Hematopoietic multipotent progenitor cell (in vitro differentiated cells): ENCODE results near the gene CPXM1. TPM values are rescaled to one million over a fixed set of nuclear protein-coding genes. Genes with fewer than 3 reads are reported as not detected.
A peak's percentile ranks its signal among the peaks of the same experiment; 100 is the strongest.
"Not testable (repeated sequence)": the region's sequence is repeated elsewhere in the genome, so short reads cannot be mapped to it uniquely, and the experiment has no call there.

Source experiments
- DNase-seq, 3 donors: peaks; one replicate each; pipeline ENCODE4 v3.0.0-alpha.2; 2011 to 2015; ENCODE audit warnings: low read depth in 2 of 3, low spot score in 2 of 3
- total RNA-seq: library from RNA; depleted of rRNA; stranded (reverse); fragments of >200 nt; gene quantifications from one replicate; pipeline ENCODE4 v1.2.3, GENCODE V29; 2012

CPXM1 gene
- total RNA-seq = 150 TPM

DNA sequence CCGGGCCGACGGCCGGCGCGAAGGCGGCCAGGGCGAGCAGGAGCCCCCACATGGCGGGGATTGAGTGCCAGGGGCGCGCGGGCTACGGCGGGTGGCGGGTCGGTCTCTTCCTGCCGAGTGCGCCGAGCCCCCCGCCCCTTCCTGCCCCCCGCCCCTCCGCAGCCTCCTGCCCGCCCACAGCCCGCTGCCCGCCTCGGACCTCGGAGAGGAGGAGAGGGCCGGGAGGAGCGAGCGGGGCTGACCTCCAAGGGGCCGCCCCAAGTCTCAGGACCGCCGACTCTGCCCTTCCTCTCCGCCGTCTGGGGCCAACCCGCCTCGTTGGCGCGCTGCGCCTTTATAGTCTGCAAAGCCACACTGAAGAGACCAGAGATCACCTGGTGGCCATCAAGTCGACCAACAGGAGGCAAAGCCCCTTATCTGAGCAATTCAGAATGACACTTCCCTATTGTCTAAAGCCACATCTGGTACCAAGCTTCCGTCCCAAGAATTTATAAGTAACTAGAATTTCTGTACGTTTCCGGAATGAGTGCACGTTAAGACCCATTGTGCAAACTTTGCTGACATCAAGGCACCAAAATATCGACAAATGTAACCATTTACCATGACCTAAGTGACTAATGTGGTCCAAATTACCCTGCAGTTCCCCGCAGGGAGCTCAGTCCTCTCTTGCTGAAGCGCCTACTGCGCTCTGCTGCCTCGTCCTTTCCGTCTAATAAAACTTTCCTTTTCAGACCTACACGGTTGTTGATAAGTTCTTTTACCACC is at the start of gene CPXM1:
Gene CPXM1 (minus strand): TSS at position 107 of the 765 bp plus-strand sequence. CDS start 55 bp downstream, at position 52.
- DNase-seq = peak in 2 of 3 donors; percentile 93 to 98

DNA sequence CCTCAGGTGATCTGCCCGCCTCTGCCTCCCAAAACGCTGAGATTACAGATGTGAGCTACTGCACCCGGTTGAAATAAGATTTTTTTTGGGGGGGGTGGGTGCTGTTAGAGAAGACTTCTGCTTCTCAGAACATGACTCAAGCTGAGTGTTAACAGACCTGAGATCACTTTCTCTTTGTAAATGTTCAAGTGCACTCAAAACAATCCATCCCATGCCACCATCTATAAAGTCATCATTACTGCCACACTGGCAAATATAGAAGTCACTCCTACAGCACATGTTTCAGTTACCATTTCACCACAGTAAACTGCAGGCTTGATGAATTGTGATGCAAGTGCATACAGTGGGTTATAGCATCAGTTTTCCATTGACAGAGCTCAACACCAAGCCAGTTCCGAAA is 49.1 kb upstream of the CPXM1 start:
- peak in 1 of 3 donors; percentile 12 for DNase-seq

DNA sequence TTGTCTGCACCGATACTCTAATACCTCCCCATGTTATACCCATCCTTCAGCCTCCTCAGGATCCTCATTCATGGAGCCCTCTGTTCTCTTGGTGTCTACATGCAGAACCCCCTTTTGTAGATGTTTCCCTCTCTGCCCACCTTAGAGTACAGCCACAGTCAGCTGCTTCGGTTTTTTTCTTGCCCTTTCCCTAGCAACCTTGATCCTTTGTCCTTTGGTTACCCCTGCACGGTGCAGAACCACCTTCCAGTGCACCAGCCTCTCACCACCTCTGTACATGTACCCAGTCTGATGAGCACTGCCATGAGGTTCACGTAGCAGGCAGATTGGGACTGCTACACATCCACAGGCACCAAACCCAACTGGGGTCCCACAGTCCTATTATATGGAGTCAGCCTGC is 47.4 kb upstream of the CPXM1 start:
- no peak for DNase-seq

DNA sequence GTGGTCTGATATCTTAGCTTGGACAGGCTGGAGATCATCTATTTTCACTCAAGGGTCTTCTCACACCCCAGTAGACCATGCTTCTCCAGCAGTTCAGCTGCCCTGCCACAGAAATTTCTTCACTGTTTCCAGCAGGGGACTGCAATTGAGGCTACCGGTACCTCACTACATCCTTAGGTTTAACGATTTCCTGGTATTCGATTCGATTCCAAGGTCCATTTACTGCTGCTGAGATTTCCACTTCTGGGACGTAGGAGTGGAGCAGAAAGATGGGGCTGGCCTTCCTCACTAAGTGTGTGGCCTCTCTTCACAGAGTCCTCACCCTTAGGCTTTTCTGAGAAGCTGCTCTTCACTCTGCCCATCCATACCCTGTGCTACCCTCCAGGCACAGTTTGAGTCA is 46.3 kb upstream of the CPXM1 start:
- DNase-seq = no peak

DNA sequence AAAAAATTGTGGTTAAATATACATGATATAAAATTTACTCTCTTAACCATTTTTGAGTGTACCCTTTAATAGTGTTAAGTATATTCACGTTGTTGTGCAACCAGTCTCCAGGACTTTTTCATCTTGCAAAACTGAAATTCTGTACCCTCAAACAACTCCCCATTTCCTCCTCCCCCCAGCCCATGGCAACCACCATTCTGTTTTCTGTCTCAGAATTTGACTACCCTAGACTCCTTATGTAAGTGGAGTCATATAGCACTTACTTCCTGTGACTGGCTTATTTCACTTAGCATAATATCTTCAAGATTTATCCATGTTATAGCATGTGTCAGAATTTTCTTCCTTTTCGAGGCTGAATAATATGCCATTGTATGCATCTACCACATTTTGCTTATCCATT is 45.2 kb upstream of the CPXM1 start:
- DNase-seq = no peak

DNA sequence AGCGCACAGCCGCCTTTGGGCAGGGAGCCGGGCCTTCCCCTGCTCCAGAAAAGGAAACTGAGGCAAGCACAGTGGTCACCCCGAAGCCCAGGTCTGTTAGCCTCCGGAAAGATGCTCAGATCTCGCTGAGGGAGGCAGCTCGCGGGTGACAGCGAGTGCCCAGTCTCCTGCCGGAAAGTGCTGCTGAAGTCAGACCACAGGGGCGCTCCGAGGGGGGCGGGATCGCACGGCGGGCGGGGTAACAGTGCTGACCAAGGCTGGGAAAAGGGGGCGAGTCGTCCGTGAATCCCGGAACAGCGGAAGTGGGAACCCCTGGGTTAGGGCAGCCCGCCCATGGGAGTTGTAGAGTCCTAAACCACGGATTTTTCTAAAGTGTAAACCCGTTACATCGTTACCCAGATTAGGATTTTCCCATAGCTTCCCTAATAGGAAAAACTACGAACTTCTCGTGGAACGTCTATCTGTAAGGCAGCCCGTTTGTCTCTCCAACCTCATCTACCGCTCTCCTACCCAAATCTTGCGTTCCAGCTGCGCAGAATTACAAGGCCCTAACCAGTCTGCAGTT is 40.6 kb upstream of the CPXM1 start:
- peak in 1 of 3 donors; percentile 17 for DNase-seq

DNA sequence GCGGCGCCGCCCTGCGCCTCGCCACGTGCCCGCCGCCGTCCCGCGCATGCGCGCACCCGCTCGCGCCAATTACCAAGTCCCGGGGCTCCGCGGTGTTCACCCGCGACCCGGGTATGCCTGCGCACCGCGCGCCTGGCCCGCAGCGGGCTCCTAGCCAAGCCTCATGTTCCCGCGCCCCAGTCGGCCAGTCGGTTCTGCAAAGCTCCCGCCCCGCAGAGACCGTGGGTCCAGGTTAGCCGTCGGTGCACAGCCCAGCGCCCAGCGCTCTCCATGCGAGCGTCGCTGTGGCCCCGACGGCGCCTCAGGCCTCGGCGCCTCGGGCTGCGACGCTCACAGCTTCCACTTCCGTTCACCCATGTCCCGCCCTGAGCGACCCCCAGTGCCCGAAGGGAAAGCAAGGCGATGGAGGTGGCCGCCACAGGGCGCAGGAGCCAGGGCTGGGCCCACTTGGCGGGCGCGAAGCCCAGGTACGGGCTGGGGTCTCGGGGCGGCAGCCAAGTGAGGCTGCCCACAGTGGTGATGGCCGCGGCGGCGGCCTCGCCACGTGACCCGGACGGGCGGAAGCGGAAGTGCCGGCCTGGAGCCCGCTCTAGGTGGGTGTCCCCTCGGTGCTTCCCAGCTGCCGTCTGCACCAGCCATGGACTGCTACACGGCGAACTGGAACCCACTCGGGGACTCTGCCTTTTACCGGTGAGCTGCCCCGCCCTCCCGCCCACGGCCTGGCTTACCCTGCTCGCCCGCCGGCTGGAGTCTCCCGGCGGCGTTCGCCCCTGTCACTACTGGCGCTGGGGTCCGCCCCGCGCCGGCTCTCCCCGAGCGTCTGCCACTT is 39.9 kb upstream of the CPXM1 start, which contains the start of the genes PCED1A and VPS16:
Gene PCED1A (minus strand): TSS at position 518 of the 829 bp plus-strand sequence. CDS start 743 bp downstream, outside the sequence.
Gene VPS16 (plus strand): TSS at position 608 of the 829 bp plus-strand sequence. CDS start 30 bp downstream, at position 638.
- peak; percentile 72 to 91 (median 88) for DNase-seq

DNA sequence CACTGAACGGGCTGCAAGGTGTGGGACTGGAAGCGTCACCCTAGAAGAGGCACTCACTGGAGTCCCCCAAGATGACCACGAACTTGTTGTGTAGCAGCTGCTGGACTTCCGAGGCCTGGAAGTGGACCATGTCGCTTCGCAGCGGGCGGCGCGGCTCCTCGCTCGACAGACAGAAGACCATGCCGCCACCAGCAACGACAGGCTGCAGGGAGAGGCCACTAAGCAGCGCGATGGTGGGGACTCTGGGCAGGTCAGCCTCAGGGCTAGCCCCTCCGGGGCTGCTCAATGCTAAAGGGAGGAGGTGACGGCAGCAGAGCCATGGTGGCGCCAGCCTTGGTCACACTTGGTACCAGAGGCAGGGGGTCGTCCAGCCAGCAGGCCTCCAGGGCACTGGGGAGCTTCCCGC is 39.3 kb upstream of the CPXM1 start:
- no peak for DNase-seq

DNA sequence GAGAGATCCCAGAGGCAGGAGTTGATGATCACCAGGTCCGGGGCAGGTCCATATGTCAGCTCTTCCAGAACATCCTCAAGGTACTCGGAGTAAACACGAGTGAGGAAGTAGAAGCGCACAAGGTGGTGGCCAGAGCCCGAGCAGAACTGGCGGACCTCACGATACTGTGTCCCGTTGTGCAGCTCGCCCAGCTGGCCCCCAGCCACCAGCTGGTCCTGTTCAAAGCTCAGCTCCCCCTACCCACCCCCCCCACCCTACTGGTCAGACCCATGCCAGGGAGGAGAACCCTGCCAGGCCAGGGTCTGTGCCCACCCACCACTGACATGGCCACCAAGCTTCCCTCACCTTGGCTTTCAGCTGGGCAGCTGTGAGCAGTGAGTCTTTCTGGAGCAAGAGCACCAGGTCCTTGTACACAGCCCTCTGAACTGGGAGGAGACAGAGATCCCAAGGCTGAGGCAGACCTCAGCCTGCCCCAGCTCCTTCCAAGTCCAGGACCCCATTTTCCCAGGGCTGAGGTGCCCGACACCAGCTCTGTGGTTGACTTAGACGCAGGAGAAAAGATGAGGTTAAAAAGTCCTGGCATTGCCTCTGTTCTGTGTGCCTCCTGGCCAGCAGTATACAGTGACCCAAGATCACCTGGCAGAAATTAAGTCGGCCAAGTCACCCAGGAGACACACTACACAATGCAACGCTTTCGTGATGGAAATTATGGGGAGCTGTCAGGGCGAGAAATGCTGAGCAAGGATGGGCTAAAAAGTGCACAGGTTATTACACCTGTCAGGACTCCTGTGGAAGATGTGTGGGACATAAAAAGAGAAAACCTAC is 38.6 kb upstream of the CPXM1 start:
- no peak for DNase-seq

DNA sequence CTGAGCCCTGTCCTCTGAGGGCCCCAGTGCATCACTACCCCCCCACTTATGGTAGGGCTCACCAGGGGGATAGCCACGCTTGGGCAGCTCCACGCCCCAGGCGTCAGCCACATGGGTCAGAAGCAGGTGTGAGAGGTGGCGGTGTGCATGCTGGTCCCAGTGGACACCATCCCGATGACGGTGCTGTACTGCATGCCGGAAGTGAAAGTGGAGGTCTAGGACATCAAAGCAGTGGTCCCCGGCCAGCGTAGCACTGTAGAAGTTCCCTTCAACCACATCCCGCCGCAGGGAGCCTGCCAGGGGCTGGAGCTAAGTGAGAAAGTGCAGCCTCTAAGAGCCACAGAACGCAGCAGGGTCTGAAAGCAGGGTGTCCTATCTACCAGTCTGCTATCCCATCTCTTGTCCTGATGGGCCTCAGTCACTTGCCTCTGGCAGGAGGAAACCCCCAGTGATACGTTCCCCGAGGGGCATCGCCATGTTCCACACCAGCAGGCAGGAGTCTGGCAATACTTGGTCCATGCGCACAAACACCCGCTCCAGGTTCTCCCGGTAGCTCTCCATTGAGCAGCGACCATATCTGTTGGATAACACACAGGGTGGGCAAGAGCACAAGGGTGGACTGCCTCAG is 37.9 kb upstream of the CPXM1 start:
- no peak for DNase-seq

DNA sequence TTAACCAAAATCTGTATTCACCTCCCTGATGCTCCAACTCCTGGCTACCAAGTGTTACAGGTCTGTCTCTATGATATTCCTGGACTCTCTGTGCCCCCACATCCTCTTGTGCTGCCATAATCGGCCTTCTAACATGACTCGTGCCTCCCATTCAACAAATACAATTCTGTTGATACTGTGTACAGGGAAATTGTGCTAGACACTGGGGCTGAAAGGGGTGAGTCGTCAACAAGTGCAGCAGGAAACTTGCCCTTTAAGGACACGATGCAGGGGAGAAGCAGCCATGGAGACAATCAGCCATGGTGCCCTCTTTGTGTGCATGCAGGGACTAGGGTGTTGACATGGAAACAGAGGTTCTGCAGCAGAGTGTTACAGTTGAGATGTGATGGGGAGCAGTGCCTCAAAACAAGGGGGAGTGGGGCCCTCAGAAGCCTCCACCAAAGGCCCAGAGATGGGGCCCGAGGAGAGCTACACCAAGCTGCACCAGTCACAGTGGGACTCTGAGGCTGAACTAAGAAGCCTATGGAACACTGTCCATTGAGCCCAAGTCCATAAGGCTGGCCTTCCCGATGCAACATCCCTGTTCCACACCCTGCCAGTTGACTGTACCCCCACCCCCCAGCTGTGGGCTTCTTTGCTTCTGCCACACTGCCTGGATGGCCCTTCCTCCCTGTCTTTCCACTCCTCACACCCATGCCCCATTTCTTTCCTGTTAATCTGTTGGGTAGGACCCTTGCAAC is 37.0 kb upstream of the CPXM1 start:
- DNase-seq = no peak

DNA sequence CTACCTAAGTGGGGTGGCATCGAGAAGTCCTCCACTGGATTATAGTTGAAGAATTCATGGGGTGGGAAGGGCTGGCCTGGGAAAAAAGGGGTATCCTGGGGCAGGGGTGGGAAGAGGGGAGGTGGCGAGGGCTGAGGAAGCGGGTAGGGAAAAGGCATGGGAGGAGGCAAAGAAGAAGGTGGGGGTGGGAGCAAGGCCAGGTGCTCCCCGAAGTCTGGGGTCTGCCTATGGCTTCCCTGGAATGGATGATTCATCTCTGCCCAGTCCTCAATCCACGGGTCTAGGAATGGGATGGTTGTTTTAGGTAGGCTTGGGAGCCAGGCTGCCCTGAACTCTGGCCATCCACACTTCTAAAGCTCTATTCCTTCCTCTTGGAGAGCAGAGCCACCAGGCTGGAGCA is 35.6 kb upstream of the CPXM1 start:
- DNase-seq = no peak

DNA sequence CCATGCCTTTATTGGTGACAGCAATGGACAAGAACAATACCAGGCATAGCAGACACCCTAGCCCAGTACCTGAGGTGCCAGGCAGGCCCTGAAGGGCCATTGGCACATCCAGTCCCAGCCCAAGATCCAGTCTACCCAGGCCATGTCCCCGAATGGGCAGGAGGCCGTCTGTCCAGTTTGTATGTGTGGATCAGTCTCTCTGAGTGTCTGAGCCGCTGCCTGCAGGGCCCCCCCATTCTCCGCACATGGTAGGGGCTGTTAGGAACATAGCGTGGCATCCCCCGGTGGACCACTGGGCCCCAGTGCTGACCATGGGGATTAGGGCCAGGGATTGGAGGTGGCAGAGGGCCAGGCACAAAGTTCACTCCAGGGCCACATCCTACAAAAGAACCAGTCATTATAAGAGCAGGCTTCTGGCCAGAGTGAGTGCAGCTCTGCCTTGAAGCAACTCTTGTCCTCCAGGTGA is 34.9 kb upstream of the CPXM1 start:
- no peak for DNase-seq

DNA sequence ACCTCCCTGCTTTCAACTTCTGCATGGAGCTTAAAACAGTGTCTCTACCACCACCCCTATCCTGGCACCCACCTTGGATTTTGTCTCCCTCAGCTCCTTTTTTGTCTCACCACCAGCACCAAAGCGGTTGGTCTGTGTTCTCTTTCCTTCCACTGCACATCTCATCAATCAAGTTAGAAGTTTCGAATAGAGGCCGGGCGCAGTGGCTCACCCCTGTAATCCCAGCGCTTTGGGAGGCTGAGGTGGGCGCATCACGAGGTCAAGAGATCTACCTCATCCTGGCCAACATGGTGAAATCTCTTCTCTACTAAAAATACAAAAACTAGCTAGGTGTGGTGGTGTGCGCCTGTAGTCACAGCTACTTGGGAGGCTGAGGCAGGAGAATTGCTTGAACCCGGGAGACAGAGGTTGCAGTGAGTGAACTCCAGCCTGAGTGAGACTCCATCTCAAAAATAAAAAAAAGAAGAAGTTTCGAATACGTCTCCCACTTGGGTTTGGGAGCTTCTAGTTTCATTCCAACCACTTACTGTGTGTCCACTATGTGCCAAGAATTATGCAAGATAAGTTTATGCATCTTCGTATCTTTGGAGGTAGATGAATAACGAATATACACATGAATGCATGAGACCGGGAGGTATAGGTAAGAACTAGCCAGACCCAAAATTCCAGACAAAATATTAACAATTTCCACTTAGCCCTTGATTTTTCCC is 34.1 kb upstream of the CPXM1 start:
- DNase-seq = no peak

DNA sequence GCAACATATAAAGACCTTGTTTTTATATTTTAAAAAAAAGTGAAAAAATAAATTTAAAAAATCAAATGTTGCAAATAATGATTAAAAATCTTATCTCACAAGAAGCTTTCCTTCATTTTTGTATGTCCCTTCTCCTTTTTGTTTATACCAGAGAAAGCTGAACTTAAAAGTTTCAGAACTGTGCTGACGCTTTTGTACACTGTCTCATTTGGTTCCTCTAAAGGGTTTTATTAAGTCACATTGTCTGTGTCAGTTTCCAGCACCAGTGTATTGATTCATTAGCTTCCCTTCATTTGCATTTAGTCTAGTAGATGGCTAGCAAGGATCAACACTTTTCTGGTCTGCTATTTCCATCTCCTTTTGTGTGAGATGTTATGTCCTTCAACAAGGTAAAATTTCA is 33.3 kb upstream of the CPXM1 start:
- no peak for DNase-seq

DNA sequence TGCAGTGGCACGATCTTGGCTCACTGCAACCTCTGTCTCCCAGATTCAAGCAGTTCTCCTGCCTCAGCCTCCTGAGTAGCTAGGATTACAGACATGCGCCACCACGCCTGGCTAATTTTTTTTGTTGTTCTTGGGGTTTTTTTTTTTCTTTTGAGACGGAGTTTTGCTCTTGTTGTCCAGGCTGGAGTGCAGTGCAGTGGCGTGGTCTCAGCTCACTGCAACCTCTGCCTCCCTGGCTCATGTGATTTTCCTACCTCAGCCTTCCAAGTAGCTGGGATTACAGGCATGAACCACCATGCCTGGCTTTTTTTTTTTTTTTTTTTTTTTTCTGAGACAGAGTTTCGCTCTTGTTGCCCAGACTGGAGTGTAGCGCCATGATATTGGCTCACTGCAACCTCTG is 30.8 kb upstream of the CPXM1 start:
- not testable (repeated sequence) for DNase-seq

DNA sequence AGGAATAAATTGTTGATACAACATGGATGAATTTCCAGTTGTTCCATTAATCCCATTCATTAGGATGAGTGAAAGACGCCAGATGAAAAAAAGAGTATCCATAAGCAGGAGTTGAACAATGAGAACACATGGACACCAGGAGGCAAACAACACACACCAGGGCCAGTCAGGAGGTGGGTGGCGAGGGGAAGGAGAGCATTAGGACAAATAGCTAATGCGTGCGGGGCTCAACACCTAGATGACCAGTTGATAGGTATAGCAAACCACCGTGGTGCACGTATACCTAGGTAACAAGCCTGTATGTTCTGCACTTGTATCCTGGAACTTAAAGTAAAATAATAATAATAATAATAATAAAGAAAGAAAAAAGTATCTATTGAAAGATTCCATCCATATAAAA is 28.9 kb upstream of the CPXM1 start:
- DNase-seq = no peak

DNA sequence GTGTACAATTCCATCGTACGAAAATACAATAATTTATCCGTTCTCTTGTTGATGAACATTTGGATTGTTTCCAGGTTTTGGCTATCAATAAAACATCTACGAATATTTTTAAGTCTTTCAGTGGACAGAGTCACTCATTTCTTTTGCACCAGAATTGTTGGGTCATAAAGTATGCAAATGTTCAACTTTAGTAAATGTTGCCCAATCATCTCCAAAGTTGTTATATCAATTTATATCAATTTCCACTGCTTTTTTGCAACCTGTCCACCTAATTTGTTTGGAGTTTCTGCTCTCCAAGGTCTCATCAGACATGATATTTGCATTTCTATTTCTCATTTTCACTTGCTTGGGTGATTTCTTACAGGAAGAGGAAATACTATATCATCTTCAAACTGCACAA is 26.2 kb upstream of the CPXM1 start:
- no peak for DNase-seq

DNA sequence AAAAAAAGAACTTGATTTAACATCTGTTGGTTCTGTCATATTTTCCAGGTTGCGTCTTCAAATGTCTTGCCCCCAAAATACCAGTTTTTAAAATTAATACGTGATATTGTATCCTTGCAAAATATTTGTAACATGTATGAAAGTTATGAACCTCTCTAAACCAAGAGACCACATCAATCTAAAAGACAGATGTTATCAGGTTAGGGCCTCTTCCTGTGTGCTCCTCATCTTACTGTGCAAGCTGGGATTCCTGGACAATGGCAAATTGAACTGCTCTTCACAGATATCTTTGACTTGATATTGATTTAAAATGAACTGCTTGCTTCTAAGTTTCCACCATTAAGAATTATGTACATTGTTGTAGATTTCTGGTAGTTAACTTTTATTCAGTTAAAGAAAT is 25.3 kb upstream of the CPXM1 start:
- no peak for DNase-seq
